A673 (cell line): ENCODE results near the gene SLC25A23.

Experiments
- CTCF ChIP-seq: fragments of 300-800, 200-600 bp; sonication (generic); conservative IDR thresholded peaks from 2 replicates; pipeline ENCODE4 v1.5.1; 2017; ENCODE audit warnings: low read depth, mild to moderate bottlenecking, antibody characterized with exemption, low read length, moderate library complexity, mixed read lengths
- EZH2 ChIP-seq: fragments of 200-600 bp; sonication (generic); IDR thresholded peaks from 2 replicates; pipeline ENCODE4 v1.6.1; 2017; ENCODE audit warnings: borderline replicate concordance, low read depth, mild to moderate bottlenecking, mixed read lengths, antibody characterized with exemption, low read length; ENCODE audit not compliant: poor library complexity, severe bottlenecking

- TF ChIP-seq CTCF = no peak
- no peak for TF ChIP-seq EZH2
These were observed 13.1 kb downstream of the SLC25A23 start for GRCh38 chr19:6446452-6446851.
